SU-DHL-6 (cell line): ENCODE results near the gene CACNA1C.

Source experiments
- H2AFZ ChIP-seq: fragments of 200-600 bp; sonication (generic); 2 replicates; pipeline ENCODE4 v1.6.1; 2014; ENCODE audit warnings: low read depth, mild to moderate bottlenecking, moderate library complexity, mixed read lengths, antibody characterized with exemption, low read length; ENCODE audit not compliant: severe bottlenecking
- H3F3A ChIP-seq: fragments of 200-600 bp; shearing (Covaris generic); 2 replicates; pipeline ENCODE4 v1.6.0; 2016; ENCODE audit warnings: antibody characterized with exemption, mild to moderate bottlenecking; ENCODE audit not compliant: insufficient read depth
- H3K27ac ChIP-seq: fragments of 200-600 bp; sonication (generic); 2 replicates; pipeline ENCODE4 v1.5.1; 2016; ENCODE audit warnings: low read depth, mild to moderate bottlenecking, low read length, moderate library complexity, mixed read lengths
- H3K27me3 ChIP-seq: fragments of 200-600 bp; sonication (generic), shearing (Covaris generic); 2 replicates; pipeline ENCODE4 v1.6.0; 2014; ENCODE audit warnings: mild to moderate bottlenecking, low read length
- H3K36me3 ChIP-seq: fragments of 200-600 bp; sonication (generic); 2 replicates; pipeline ENCODE4 v1.6.1; 2014; ENCODE audit warnings: mild to moderate bottlenecking, low read length, mixed read lengths
- H3K4me2 ChIP-seq: fragments of 300-600, 200-600 bp; shearing (Covaris generic), sonication (generic); 2 replicates; pipeline ENCODE4 v1.6.0; 2014; ENCODE audit warnings: low read length, low read depth, mild to moderate bottlenecking; ENCODE audit not compliant: poor library complexity, severe bottlenecking
- H3K4me3 ChIP-seq: fragments of 200-600 bp; sonication (generic); 2 replicates; pipeline ENCODE4 v1.5.1; 2014; ENCODE audit warnings: antibody characterized with exemption, low read length, mild to moderate bottlenecking, mixed read lengths; ENCODE audit not compliant: insufficient read depth, poor library complexity, severe bottlenecking
- H3K79me2 ChIP-seq: fragments of 200-600 bp; sonication (generic); 2 replicates; pipeline ENCODE4 v1.6.1; 2014; ENCODE audit warnings: mild to moderate bottlenecking, low read length, moderate library complexity; ENCODE audit not compliant: insufficient read depth
- H3K9ac ChIP-seq: fragments of 200-600 bp; sonication (generic); 2 replicates; pipeline ENCODE4 v1.7.0; 2014; ENCODE audit warnings: mild to moderate bottlenecking, low read length
- H3K9me2 ChIP-seq: fragments of 200-600 bp; sonication (generic); replicated peaks from 2 replicates; pipeline ENCODE4 v1.6.1; 2014; ENCODE audit warnings: low read length; ENCODE audit not compliant: insufficient read depth
- H3K9me3 ChIP-seq: fragments of 200-600 bp; sonication (generic); 2 replicates; pipeline ENCODE4 v1.6.1; 2014; ENCODE audit warnings: low read length, mixed read lengths; ENCODE audit not compliant: insufficient read depth
- H4K20me1 ChIP-seq: fragments of 200-600 bp; sonication (generic); 2 replicates; pipeline ENCODE4 v1.6.1; 2014; ENCODE audit warnings: low read depth, mild to moderate bottlenecking, antibody characterized with exemption, low read length, moderate library complexity, mixed read lengths
- CTCF ChIP-seq: fragments of 200-600 bp; sonication (generic); IDR thresholded peaks from one replicate; pipeline ENCODE4 v1.5.1; 2017; ENCODE audit warnings: antibody characterized with exemption, mild to moderate bottlenecking, low read length, moderate library complexity; ENCODE audit not compliant: insufficient read depth, poor library complexity, severe bottlenecking
- EZH2phosphoT487 ChIP-seq: fragments of 200-600 bp; sonication (generic), shearing (Covaris generic); conservative IDR thresholded peaks from 2 replicates; pipeline ENCODE4 v1.6.1; 2018; ENCODE audit warnings: mild to moderate bottlenecking, antibody characterized with exemption, low read length, moderate library complexity, mixed read lengths

CACNA1C gene

GRCh38 chr12:2332236-2332635 lies 279.4 kb downstream of the CACNA1C start:
- H3K79me2 ChIP-seq, result no peaks in the 10 kb centered on the region
- TF ChIP-seq CTCF, result no peak
- no peak for TF ChIP-seq EZH2phosphoT487
- no peaks in the 10 kb centered on the region for H3K36me3 ChIP-seq

GRCh38 chr12:2332947-2333346 lies 280.2 kb downstream of the CACNA1C start:
- Histone ChIP-seq H3K9me2 (no peaks in the 10 kb centered on the region), H3F3A (no peaks in the 10 kb centered on the region), H3K4me2 (no peak overlapping the region), H3K36me3 (no peaks in the 10 kb centered on the region), H3K79me2 (no peaks in the 10 kb centered on the region), H2AFZ (no peak overlapping the region), H3K27ac (no peak overlapping the region), H3K4me3 (no peak overlapping the region), H3K9ac (no peak overlapping the region), H3K9me3 (no peaks in the 10 kb centered on the region), H4K20me1 (no peaks in the 10 kb centered on the region), H3K27me3 (no peaks in the 10 kb centered on the region)
- TF ChIP-seq CTCF, result no peak
- no peak for TF ChIP-seq EZH2phosphoT487

More at GRCh38 chr12:2332236-2332635, 279.4 kb downstream of the CACNA1C start:
- no peak overlapping the region for H3K9ac ChIP-seq
- H4K20me1 ChIP-seq, result no peaks in the 10 kb centered on the region
- H3F3A ChIP-seq, result no peaks in the 10 kb centered on the region
- no peaks in the 10 kb centered on the region for H3K9me3 ChIP-seq
- no peaks in the 10 kb centered on the region for H3K27me3 ChIP-seq
- no peak overlapping the region for H2AFZ ChIP-seq
- no peak overlapping the region for H3K27ac ChIP-seq
- H3K9me2 ChIP-seq, result no peaks in the 10 kb centered on the region
- no peak overlapping the region for H3K4me2 ChIP-seq
- no peak overlapping the region for H3K4me3 ChIP-seq

GRCh38 chr12:2333491-2334195 lies 280.9 kb downstream of the CACNA1C start:
- Histone ChIP-seq H4K20me1 (no peaks in the 10 kb centered on the region), H3K9me3 (no peaks in the 10 kb centered on the region), H3K4me2 (no peak overlapping the region), H3K27ac (no peak overlapping the region), H3K9me2 (no peaks in the 10 kb centered on the region), H3K9ac (no peak overlapping the region), H3K79me2 (no peaks in the 10 kb centered on the region), H3F3A (no peaks in the 10 kb centered on the region), H2AFZ (no peak overlapping the region), H3K27me3 (no peaks in the 10 kb centered on the region), H3K36me3 (no peaks in the 10 kb centered on the region), H3K4me3 (no peak overlapping the region)
- TF ChIP-seq EZH2phosphoT487 (no peak), CTCF (no peak)
